NCI-H1694 treated with DMSO at 0.1 percent for 48 hours (cell line): ENCODE data around the gene PCDHAC2.

Source experiments
- DNase-seq: peaks from one replicate; lab custom pipeline; 2025; lab: John Stamatoyannopoulos, UW

The PCDHAC2 gene

GRCh38 chr5:140966293-140967225, at the start of gene PCDHAC2:
TSS of gene PCDHAC2 (plus strand) at chr5:140966476. CDS start at chr5:140966767, 291 bp downstream.
- peak; percentile 12 for DNase-seq

DNA sequence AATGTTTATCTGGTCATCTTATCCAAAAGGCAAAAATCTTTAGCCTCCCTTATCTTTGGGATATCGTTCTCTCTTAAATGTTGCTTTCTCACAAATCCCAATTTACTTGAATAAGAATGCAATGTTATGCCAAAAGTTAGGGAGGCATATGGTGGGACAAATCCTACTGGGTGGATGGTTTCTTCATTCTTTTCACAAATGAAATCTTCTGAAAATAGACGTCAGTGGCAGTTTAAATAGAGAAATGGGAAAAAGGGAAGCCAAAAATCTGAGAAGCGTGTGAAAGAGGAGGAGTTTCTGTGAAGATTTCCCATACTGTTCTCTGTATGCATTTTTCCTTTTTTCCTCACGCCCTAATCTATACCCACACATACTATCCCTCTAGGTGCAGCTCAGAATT, 42.7 kb upstream of the PCDHAC2 start:
- no peak for DNase-seq

DNA sequence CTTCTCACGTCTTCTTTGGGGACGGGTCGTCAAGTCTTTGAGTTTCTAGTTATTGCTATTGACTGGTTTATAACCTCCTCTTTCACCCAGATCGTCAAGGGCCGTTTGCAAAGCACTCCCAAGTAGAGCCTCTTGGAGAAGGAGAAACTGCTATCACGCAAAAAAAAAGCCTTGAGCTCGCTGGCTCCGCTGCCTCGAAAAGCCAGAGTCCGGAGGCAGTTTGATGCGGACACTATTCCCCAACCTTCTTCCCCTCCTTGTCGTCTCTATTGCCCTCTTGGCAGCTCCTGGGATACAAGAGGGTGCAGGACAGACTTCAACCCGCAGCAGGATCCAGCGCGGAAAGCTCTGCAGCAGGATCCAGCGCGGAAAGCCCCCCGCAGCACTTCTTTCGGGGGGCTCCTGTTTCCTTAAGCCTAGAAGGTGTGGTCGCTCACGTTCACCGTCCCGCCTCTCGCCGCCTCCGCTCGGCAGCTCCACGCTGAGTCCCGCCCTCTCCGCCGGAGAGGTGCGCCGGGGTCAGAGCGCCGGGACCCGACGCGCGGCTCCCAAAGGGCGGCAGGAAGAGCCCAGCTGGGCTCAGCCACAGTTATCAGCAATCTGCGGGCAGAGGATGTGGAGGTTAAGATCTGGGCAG, 40.4 kb upstream of the PCDHAC2 start, which contains the start of gene PCDHAC1:
Gene PCDHAC1, plus strand, starts transcription at position 494 of the 637 bp plus-strand sequence. CDS start 594 bp downstream, outside the sequence.
- no peak for DNase-seq

DNA sequence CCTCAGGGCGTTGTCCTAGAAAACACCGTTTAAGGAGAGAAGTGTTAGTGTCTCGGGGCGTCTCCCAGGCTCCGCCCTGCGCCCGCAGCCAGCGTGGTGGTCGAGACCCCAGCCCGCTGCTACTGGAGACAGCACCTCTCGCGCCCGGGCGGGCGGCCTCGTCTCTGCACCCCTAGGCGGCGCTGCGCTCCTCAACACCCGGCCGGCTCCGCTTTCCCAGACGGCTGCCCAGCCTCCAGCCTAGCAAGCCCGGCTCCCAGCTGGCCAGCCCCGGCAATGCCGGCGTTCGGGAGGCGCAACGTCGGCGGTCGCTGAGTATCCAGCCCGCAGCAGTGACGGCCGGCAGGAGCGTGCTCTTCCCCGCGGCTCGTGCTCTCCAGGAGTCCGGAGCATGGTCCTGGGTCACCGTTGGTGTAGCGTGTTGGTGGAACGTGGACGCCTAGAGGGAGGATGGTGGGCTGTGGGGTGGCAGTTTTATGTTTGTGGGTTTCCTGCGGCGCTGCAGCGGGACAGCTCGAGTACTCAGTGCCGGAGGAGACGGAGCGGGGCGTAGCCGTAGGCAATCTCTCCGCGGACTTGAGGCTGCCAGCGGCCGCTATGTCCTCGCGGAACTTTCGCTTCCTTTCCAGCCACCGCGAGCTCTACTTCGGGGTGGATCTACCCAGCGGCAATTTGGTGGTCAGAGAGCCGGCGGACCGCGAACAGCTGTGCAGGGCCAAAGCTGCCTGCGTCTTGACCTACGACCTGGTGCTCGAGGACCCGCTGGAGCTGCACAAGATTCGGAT, 39.6 kb upstream of the PCDHAC2 start:
- peak; percentile 75 for DNase-seq

DNA sequence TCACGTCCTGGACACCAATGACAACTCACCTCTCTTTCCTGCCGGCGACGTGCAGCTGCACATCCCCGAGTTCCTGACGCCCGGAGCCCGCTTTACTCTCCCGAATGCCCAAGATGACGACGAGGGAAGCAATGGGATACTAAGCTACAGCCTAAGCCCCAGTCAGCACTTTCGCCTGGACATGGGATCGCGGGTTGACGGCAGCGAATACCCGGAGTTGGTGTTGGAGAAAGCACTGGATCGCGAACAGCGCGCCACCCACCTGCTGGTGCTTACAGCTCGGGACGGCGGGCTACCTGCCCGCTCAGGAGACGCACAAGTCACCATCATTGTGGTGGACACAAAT, 39.1 kb upstream of the PCDHAC2 start:
- DNase-seq, result no peak

DNA sequence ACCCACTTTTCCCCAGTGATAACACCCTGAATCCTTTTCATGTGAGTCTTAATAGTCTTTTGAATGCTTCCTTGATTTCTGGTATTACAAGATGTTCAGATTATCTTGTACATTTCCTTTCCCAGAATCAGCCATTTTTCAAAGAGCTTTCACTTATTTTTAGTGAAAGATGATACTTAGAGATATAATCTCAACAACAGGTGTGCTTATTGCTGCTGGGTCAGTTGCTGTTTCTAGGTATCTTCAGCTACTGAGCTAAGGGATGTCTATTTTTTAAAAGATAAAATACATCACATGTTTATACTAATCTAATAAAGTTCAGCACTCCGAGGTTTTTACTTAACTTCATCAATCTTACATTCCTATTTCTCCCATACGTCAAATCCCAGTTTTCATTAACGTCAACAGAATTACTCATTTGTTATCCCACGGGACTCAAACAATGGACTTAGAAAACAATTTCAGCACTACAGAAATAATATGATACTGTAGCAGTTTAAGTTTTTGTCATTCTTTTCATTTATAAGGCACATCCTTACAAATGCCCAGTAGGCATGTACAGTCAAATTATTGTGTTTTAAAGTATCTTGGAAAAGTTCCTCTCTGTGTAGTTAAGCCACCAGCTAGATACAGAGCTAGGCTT, 31.2 kb upstream of the PCDHAC2 start:
- DNase-seq, result no peak

DNA sequence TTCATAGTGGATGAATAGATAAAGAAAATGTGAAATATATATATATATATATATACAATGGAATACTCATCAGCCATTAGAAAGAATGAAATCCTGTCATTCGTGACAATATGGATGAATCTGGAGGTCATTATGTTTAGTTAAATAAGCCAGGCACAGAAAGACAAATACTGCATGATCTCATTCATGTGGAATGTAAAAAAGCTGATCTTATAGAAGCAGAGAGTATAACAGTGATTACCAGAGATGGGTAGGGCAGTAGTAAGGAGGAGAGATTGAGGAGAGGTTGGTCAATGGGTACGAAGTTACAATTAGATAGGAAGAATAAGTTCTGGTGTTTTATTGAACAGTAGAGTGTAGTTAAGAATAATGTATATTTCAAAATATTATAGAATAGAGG, 19.7 kb upstream of the PCDHAC2 start:
- no peak for DNase-seq

DNA sequence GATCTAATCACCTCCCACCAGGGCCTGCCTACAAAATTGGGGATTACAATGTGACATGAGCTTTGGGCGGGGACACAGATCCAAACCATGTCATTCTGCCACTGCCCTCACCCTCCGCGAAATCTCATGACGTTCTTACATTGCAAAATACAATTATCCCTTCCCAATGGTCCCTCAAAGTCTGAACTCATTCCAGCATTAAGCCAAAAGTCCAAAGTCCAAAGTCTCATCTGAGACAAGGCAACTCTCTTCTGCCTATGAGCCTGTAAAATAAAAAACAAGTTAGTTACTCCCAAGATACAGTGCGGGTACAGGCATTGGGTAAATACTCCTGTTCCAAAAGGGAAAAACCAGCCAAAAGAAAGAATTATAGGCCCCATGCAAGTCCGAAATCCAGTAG, 14.6 kb upstream of the PCDHAC2 start:
- DNase-seq, result no peak

DNA sequence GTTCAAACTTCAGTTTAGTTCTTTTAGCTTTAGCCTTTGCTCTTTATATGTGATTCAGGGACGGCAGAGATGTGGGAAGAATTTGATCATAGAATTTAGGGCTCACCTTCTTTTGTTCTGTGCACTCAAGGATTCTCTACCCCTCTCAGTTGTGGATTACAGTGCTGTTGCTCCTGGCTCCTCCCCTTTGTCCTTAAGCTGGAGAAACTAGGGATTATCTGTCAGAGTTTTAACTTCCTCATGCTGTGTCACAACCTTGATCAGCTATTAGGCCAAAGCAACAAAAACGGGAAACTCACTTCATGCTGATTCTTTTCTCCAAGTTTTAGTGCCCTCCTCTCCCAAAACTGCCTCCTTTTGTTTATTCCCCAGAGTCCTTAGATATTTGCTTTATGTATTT, 13.0 kb upstream of the PCDHAC2 start:
- DNase-seq, result no peak

DNA sequence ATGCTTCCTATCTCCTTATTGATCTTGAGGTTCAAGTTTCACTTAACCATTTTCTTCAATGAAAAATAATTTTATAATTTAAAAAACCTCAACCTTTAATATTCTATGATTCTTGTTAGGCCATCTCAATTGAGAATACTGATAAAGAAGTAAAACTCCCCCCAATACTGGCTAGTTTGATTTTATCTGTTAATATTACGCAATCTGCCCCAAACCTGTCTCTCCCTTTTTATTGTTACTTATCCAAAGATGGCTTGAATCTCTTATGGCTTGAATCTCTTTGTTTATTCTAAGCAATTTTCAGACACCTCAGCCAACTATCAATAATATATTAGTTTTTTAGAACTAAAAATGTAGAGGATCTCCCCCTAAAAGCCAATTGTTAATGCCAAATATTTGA, 4.1 kb upstream of the PCDHAC2 start:
- no peak for DNase-seq

DNA sequence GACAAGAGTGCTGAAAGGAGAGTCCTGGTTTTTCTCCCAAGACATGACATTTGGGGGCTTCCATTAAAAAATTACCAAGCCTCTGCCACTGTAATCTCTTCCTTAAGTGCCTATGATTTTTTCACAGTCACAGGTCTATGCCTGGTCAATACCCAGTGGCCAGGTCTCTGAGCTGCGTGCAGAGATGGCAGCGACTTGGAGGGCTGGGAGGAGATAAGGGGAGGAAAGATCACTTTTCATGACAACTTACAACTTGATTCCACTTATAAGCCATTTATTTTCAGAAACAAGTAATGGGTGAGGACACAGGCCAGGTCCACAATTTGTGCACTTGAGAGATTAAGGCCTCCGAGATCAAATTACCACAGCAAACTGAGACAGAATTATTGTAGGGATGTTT, 1.9 kb upstream of the PCDHAC2 start:
- no peak for DNase-seq

DNA sequence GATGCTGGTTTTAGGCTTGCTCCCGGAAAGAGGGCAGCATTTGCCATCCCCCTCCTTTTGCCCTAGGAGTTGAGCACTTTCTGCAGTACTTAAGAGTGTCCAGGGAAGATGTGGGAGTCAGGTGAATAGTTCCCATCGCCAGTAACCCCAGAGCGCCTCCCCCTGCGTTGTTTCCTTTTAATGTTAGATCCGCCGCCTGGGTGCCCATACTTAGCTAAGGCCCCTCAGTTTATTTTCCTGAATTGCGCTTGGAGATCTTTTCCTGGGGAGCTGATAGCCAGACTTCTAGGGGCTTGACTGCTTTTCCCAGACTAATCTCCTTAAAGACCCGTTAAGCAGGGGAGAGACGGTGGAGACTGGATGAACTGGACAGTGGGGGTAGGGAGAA, 377 bp upstream of the PCDHAC2 start:
- no peak for DNase-seq

GRCh38 chr5:140967226-140967893, 1.1 kb downstream of the PCDHAC2 start:
- no peak for DNase-seq

DNA sequence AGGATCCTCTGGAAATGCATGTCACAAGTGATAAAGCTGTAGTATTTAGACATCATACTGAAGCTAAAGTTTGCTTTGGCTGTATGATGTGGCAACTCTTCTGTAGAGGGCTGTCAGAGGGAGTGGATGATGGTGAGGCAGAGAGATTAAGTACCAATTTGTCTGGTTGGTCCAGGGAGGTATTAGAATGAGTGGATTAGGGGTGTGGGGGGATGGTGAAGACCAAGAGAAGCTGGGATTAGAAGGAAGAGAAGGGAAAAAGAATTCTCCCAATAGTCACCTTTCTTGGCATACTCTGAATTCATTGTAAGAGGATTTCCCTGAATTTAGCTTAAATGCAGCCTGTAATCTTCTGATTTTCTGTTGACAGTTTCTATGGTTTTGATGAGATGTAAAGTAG, 3.6 kb downstream of the PCDHAC2 start:
- no peak for DNase-seq

- no peak for DNase-seq
Measured at GRCh38 chr5:140973550-140973949, 7.3 kb downstream of the PCDHAC2 start.

DNA sequence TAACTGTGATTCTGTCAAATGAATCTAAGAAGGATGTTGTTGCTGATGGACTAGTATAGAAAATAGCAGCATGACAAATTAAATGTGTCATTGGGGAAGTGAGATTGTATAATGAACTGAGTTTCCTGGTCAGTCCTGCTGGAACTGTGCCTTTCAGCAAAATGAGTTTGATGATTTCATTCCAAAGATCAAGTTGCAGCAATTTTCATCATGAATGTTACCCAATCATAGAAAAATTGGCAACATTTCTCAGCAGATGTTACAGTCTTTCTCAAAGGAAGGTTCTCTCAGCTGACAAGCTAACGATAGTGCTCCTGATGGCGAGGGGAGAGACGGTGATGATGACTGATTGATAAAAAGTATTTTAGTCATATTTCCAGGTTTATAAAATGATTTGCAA, 10.7 kb downstream of the PCDHAC2 start:
- DNase-seq, result no peak

- no peak for DNase-seq
Measured at GRCh38 chr5:140978260-140978659, 12.0 kb downstream of the PCDHAC2 start.

DNA sequence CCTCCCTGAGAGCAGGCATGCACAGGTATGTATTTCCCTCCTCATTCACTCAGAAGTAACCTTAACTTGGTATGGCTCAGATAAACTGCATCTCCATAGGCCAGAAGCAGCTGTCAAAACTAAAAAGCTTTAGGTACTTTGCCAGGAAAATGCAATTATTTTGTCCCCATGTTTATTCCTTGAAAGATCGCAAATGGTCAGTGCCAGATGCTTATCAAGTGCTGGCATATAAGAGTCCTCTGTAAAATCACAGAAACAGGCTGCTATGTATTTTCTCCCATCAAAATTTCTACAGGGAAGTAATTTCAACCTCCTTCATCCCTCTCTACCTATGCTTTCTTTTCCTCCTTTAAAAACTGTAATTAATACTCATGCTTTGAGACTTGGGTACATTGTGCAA, 12.7 kb downstream of the PCDHAC2 start:
- DNase-seq, result no peak

GRCh38 chr5:140982083-140982716, 15.9 kb downstream of the PCDHAC2 start:
- no peak for DNase-seq

DNA sequence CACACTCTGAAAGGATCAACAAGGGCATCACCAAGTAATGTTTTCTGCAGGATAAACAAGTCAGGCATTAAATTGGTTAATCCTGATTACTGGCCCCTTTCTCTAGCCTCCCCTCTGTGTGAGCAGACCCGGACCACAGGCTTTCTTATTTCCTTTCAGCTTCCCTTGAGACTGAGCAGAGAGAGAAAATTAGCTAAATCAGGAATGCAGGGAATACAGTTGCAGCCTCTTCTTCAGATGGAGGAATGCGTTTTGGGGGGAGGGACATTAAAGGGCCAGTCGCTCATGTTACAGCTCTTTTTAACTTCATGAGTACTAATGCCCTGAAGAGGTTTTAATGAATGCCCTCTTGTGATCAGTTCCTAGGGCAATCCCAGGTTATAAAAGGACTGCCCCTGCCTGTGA, 19.8 kb downstream of the PCDHAC2 start:
- DNase-seq, result no peak

- no peak for DNase-seq
Measured at GRCh38 chr5:140988100-140988499, 21.8 kb downstream of the PCDHAC2 start.
